ENCODE data around the gene GMCL1. TPM values are rescaled to one million over a fixed set of nuclear protein-coding genes. Genes with fewer than 3 reads are reported as not detected.
"Not testable (repeated sequence)": the region's sequence is repeated elsewhere in the genome, so short reads cannot be mapped to it uniquely, and the experiment has no call there.

The GMCL1 gene
- total RNA-seq, 1 experiment from 2014 or later: 75.3 TPM

GRCh38 chr2:69815717-69816116, 13.7 kb upstream of the GMCL1 start:
- H3K9me2 ChIP-seq (replicated peaks; ENCODE audit: insufficient read depth, low read length): no peaks in the 10 kb centered on the region
- no peak overlapping the region for H3K27ac ChIP-seq (ENCODE audit: low read length)
- H3K9ac ChIP-seq (ENCODE audit: low read length): no peak overlapping the region
- no peaks in the 10 kb centered on the region for H3K36me3 ChIP-seq (ENCODE audit: insufficient read depth, low read length)
- H3K79me2 ChIP-seq (ENCODE audit: low read length): no peaks in the 10 kb centered on the region
- H3K4me1 ChIP-seq (ENCODE audit: low read length): no peaks in the 10 kb centered on the region
- no peaks in the 10 kb centered on the region for H3K9me3 ChIP-seq (ENCODE audit: low read length)
- no peaks in the 10 kb centered on the region for H4K20me1 ChIP-seq (ENCODE audit: insufficient read depth, low read depth, low read length)
- no peaks in the 10 kb centered on the region for H3K27me3 ChIP-seq (ENCODE audit: low read length)
- no peak overlapping the region for H3K4me2 ChIP-seq (ENCODE audit: low read depth, low read length, poor library complexity, severe bottlenecking)
- no peak overlapping the region for H3K4me3 ChIP-seq (ENCODE audit: low read length)
- no peak for DNase-seq
- H2AFZ ChIP-seq (ENCODE audit: low read length): no peak overlapping the region

DNA sequence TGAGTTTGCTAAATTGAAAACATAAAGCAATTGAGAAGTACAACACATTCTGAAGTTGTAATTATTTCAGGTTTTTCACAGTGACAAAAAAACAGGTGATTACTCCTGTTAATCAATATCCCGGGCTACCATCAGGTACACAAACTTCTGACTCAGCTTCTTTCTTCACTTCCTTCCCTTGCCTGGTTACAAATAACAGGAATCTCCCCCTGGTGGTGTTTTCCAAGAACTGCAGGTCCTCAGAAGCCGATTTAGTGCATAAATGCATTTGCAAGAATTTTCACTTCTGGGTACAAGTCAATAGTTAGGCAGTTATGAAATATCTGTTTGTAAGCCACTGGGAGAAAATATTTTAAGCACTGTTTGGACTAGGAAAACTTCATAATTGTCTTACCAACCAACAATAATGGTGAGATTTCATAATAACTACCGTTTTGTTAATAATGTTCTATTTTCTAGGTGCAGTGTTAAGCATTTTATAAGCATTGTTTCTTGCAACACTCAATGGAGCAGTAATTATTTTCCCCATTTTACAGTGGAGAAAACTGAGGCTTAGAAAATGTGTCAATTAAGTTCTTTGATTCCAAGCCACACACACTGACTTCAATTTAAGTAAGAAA, 12.4 kb upstream of the GMCL1 start:
- no peak overlapping the region for H3K4me3 ChIP-seq (ENCODE audit: low read length)
- H3K9me3 ChIP-seq (ENCODE audit: low read length): no peaks in the 10 kb centered on the region
- H3K36me3 ChIP-seq (ENCODE audit: insufficient read depth, low read length): no peaks in the 10 kb centered on the region
- no peak overlapping the region for H3K4me2 ChIP-seq (ENCODE audit: low read depth, low read length, poor library complexity, severe bottlenecking)
- peak; percentile 97 for DNase-seq
- no peak overlapping the region for H3K9ac ChIP-seq (ENCODE audit: low read length)
- no peak overlapping the region for H2AFZ ChIP-seq (ENCODE audit: low read length)
- no peaks in the 10 kb centered on the region for H3K79me2 ChIP-seq (ENCODE audit: low read length)
- no peaks in the 10 kb centered on the region for H3K27me3 ChIP-seq (ENCODE audit: low read length)
- H3K4me1 ChIP-seq (ENCODE audit: low read length): no peaks in the 10 kb centered on the region
- H4K20me1 ChIP-seq (ENCODE audit: insufficient read depth, low read depth, low read length): no peaks in the 10 kb centered on the region
- no peaks in the 10 kb centered on the region for H3K9me2 ChIP-seq (replicated peaks; ENCODE audit: insufficient read depth, low read length)
- H3K27ac ChIP-seq (ENCODE audit: low read length): no peak overlapping the region

DNA sequence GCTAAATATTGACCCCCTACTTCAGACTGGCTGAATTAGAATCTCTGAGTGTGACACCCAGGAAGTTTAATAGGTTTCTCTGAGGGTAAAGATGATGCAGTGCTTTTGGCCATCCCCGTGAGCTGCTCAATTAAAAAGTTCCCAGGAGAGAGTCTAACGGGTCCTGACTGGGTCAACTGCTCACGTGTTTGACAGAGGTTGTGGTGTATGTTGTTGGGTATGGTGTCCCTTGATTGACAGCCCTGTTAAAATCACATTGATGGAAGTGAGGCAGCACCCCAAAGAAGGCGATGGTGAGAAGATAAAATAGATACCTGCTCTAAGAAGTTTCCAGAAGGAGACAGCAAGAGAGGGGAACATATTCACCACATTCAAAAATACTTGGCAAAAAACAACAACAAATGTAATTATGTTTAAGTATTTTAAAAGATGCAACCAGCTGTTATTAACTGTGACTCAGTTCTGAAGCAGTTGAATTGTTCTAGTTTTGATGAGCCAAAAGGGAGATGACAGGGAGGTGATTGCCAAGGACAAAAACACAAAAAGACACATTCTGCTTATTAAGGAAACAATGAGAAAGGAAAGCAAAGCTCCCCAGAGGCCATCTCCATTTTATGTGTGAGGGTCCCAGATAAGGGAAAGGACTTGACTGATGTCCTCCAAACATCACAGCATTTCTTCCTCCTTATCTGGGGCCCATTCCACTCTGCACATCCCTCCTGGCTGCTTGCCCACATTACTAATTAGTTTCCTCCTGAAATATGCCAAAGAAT, 11.5 kb upstream of the GMCL1 start:
- H3K27me3 ChIP-seq (ENCODE audit: low read length): no peaks in the 10 kb centered on the region
- no peaks in the 10 kb centered on the region for H3K9me3 ChIP-seq (ENCODE audit: low read length)
- H2AFZ ChIP-seq (ENCODE audit: low read length): no peak overlapping the region
- H3K4me2 ChIP-seq (ENCODE audit: low read depth, low read length, poor library complexity, severe bottlenecking): no peak overlapping the region
- no peak overlapping the region for H3K27ac ChIP-seq (ENCODE audit: low read length)
- H3K9me2 ChIP-seq (replicated peaks; ENCODE audit: insufficient read depth, low read length): no peaks in the 10 kb centered on the region
- no peaks in the 10 kb centered on the region for H3K36me3 ChIP-seq (ENCODE audit: insufficient read depth, low read length)
- DNase-seq: no peak
- H3K79me2 ChIP-seq (ENCODE audit: low read length): no peaks in the 10 kb centered on the region
- H3K9ac ChIP-seq (ENCODE audit: low read length): no peak overlapping the region
- H3K4me1 ChIP-seq (ENCODE audit: low read length): no peaks in the 10 kb centered on the region
- H3K4me3 ChIP-seq (ENCODE audit: low read length): no peak overlapping the region
- no peaks in the 10 kb centered on the region for H4K20me1 ChIP-seq (ENCODE audit: insufficient read depth, low read depth, low read length)

- Histone ChIP-seq H3K4me3 (ENCODE audit: low read length) (no peak overlapping the region), H3K4me2 (ENCODE audit: low read depth, low read length, poor library complexity, severe bottlenecking) (peak overlapping the region; percentile 79), H3K27ac (ENCODE audit: low read length) (no peak overlapping the region), H3K9me2 (replicated peaks; ENCODE audit: insufficient read depth, low read length) (no peaks in the 10 kb centered on the region), H3K79me2 (ENCODE audit: low read length) (peaks cover 35% of the 10 kb centered on the region), H3K36me3 (ENCODE audit: insufficient read depth, low read length) (no peaks in the 10 kb centered on the region; the same call in 1 of the 2 replicates), H2AFZ (ENCODE audit: low read length) (peak overlapping the region; percentile 29; the same call in 1 of the 2 replicates), H4K20me1 (ENCODE audit: insufficient read depth, low read depth, low read length) (peaks cover 12% of the 10 kb centered on the region; the same call in 1 of the 2 replicates), H3K27me3 (ENCODE audit: low read length) (no peaks in the 10 kb centered on the region), H3K9me3 (ENCODE audit: low read length) (no peaks in the 10 kb centered on the region), H3K9ac (ENCODE audit: low read length) (no peak overlapping the region), H3K4me1 (ENCODE audit: low read length) (peaks cover 31% of the 10 kb centered on the region)
- DNase-seq: no peak
These were observed 1.5 kb upstream of the GMCL1 start for GRCh38 chr2:69827796-69828540.

DNA sequence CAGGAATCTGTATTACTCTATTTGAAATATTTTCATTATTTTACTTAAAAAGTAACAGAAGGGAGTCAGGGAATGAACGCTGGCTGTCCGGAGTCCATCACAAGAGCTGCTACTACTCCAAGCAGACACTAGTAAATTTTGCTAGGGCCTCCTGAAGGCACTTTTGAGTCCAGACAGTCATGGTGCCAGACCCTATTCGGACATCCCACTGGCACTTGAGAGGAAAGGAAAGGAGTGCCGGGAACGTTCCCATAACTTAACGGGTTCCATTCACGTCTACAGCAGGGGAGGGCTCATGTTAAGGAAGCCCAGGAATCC, 563 bp upstream of the GMCL1 start:
- no peak for DNase-seq
- H3K4me3 ChIP-seq (ENCODE audit: low read length): peak overlapping the region; percentile 79

GRCh38 chr2:69830045-69830905, 815 bp downstream of the GMCL1 start:
- no peaks in the 10 kb centered on the region for H3K27me3 ChIP-seq (ENCODE audit: low read length)
- H3K9me3 ChIP-seq (ENCODE audit: low read length): no peaks in the 10 kb centered on the region
- peak overlapping the region; percentile 33 for H3K27ac ChIP-seq (ENCODE audit: low read length)
- H3K36me3 ChIP-seq (ENCODE audit: insufficient read depth, low read length): peaks cover 10% of the 10 kb centered on the region
- peaks cover 49% of the 10 kb centered on the region for H3K4me1 ChIP-seq (ENCODE audit: low read length)
- peaks cover 12% of the 10 kb centered on the region; the same call in 1 of the 2 replicates for H4K20me1 ChIP-seq (ENCODE audit: insufficient read depth, low read depth, low read length)
- peak; percentile 76 for DNase-seq
- peak overlapping the region; percentile 25; the same call in 1 of the 2 replicates for H2AFZ ChIP-seq (ENCODE audit: low read length)
- peak overlapping the region; percentile 79 for H3K4me2 ChIP-seq (ENCODE audit: low read depth, low read length, poor library complexity, severe bottlenecking)
- peak overlapping the region; percentile 92 for H3K9ac ChIP-seq (ENCODE audit: low read length)
- peak overlapping the region; percentile 79 for H3K4me3 ChIP-seq (ENCODE audit: low read length)
- no peaks in the 10 kb centered on the region for H3K9me2 ChIP-seq (replicated peaks; ENCODE audit: insufficient read depth, low read length)
- peaks cover 58% of the 10 kb centered on the region for H3K79me2 ChIP-seq (ENCODE audit: low read length)

More for the DNA sequence above, 563 bp upstream of the GMCL1 start:
- Histone ChIP-seq H3K4me1 (ENCODE audit: low read length) (peaks cover 35% of the 10 kb centered on the region), H3K79me2 (ENCODE audit: low read length) (peaks cover 44% of the 10 kb centered on the region), H3K27ac (ENCODE audit: low read length) (peak overlapping the region; percentile 45; the same call in 1 of the 2 replicates), H4K20me1 (ENCODE audit: insufficient read depth, low read depth, low read length) (peaks cover 12% of the 10 kb centered on the region; the same call in 1 of the 2 replicates), H2AFZ (ENCODE audit: low read length) (peak overlapping the region; percentile 70), H3K36me3 (ENCODE audit: insufficient read depth, low read length) (peaks cover 2% of the 10 kb centered on the region; the same call in 1 of the 2 replicates), H3K9me3 (ENCODE audit: low read length) (no peaks in the 10 kb centered on the region), H3K27me3 (ENCODE audit: low read length) (no peaks in the 10 kb centered on the region), H3K9ac (ENCODE audit: low read length) (peak overlapping the region; percentile 92), H3K9me2 (replicated peaks; ENCODE audit: insufficient read depth, low read length) (no peaks in the 10 kb centered on the region), H3K4me2 (ENCODE audit: low read depth, low read length, poor library complexity, severe bottlenecking) (peak overlapping the region; percentile 79)

- H3K27me3 ChIP-seq (ENCODE audit: low read length); H3K9me2 ChIP-seq (replicated peaks; ENCODE audit: insufficient read depth, low read length); H2AFZ ChIP-seq (ENCODE audit: low read length); H3K36me3 ChIP-seq (ENCODE audit: insufficient read depth, low read length); DNase-seq; H3K9me3 ChIP-seq (ENCODE audit: low read length): not testable (repeated sequence)
- Histone ChIP-seq H3K4me3 (ENCODE audit: low read length) (peak overlapping the region; percentile 79), H4K20me1 (ENCODE audit: insufficient read depth, low read depth, low read length) (peaks cover 12% of the 10 kb centered on the region; the same call in 1 of the 2 replicates), H3K27ac (ENCODE audit: low read length) (0 out of 2 replicates have a peak overlapping the region, but pooled peaks have one; percentile 33), H3K79me2 (ENCODE audit: low read length) (peaks cover 64% of the 10 kb centered on the region), H3K4me2 (ENCODE audit: low read depth, low read length, poor library complexity, severe bottlenecking) (peak overlapping the region; percentile 79), H3K4me1 (ENCODE audit: low read length) (peaks cover 55% of the 10 kb centered on the region), H3K9ac (ENCODE audit: low read length) (peak overlapping the region; percentile 92)
These were observed 1.4 kb downstream of the GMCL1 start for GRCh38 chr2:69830906-69831241.
